ENCODE results near the gene SLIT3. TPM values are rescaled to one million over a fixed set of nuclear protein-coding genes. Genes with fewer than 3 reads are reported as not detected.

SLIT3 gene
- total RNA-seq, 1 experiment from 2014 or later: 0.92 TPM

GRCh38 chr5:168728546-168729211, 572.3 kb downstream of the SLIT3 start:
- no peak overlapping the region for H3T11ph ChIP-seq (ENCODE audit: low read length)
- WGBS (ENCODE audit: extremely low coverage, insufficient read length, low lambda C conversion rate): no CpG with 5 or more reads among the region's 1 CpG
- Mint-ChIP-seq H3K27ac (no peak overlapping the region), H3K9me3 (0 out of 5 replicates have a peak, but pooled peaks cover 0 to 4% of the 10 kb centered on the region in 2 experiments), H3K27me3 (ENCODE audit: low read depth) (peaks cover 3% of the 10 kb centered on the region), H3K4me3 (no peak overlapping the region), H3K36me3 (ENCODE audit: insufficient read depth in 1 of 3, low read depth in 3 of 3) (no peaks in the 10 kb centered on the region; a peak in 1 of 7 replicates), H3K4me1 (peaks cover 10 to 14% of the 10 kb centered on the region in 2 experiments)
- H4K20me1 ChIP-seq (ENCODE audit: control insufficient read depth, insufficient read depth, insufficient read length): peaks cover 2% of the 10 kb centered on the region
- no peak overlapping the region for H2BK15ac ChIP-seq (ENCODE audit: low read depth, low read length)
- no peaks in the 10 kb centered on the region for H3K23me2 ChIP-seq (ENCODE audit: insufficient read length, low read depth, low read length, poor library complexity, severe bottlenecking)
- no peaks in the 10 kb centered on the region for H3K79me2 ChIP-seq (ENCODE audit: insufficient read depth, low read length)
- H3K56ac ChIP-seq (ENCODE audit: insufficient read length, low read depth, low read length): no peak overlapping the region
- no peak overlapping the region for H2AK5ac ChIP-seq (ENCODE audit: insufficient read length, low read length)
- no peak for DNase-seq
- H3K23ac ChIP-seq (ENCODE audit: insufficient read length, low read depth, low read length): no peak overlapping the region
- H4K5ac ChIP-seq (ENCODE audit: insufficient read length, low read depth, low read length): no peak overlapping the region
- no peak overlapping the region for H2BK12ac ChIP-seq (ENCODE audit: insufficient read length, low read depth, low read length)
- H3K27me3 ChIP-seq (ENCODE audit: insufficient read depth, low read length): no peaks in the 10 kb centered on the region
- no peak overlapping the region for H3K18ac ChIP-seq (ENCODE audit: insufficient read length, low read depth, low read length)
- H3K14ac ChIP-seq (ENCODE audit: insufficient read depth, low read length): no peak overlapping the region
- no peak overlapping the region for H4K8ac ChIP-seq (replicated peaks; ENCODE audit: insufficient read length, low read depth, low read length)
- no peak overlapping the region for H2AFZ ChIP-seq (ENCODE audit: low read length)
- no peak overlapping the region for H4K91ac ChIP-seq (ENCODE audit: insufficient read length, low read depth, low read length)
- no peak for TF ChIP-seq CTCF (conservative IDR thresholded peaks at IDR 0.05)
- H3K79me1 ChIP-seq (ENCODE audit: insufficient read depth, low read depth, low read length, poor library complexity, severe bottlenecking): no peaks in the 10 kb centered on the region
- no peaks in the 10 kb centered on the region for H3K9me3 ChIP-seq (ENCODE audit: control insufficient read depth, low read depth, low read length)
- no peak overlapping the region for H3K9ac ChIP-seq (ENCODE audit: extremely low read depth, insufficient read length, low read length)
- no peaks in the 10 kb centered on the region for H3K4me1 ChIP-seq (ENCODE audit: insufficient read depth, low read length)
- H3K27ac ChIP-seq (ENCODE audit: insufficient read length, low read depth, low read length): no peak overlapping the region
- H2BK120ac ChIP-seq (ENCODE audit: low read depth, low read length, poor library complexity, severe bottlenecking): no peak overlapping the region
- no peak overlapping the region for H3K4ac ChIP-seq (ENCODE audit: low read depth, low read length)
- H3K4me2 ChIP-seq (ENCODE audit: insufficient read depth, insufficient read length, low read length): no peak overlapping the region
- H2BK20ac ChIP-seq (ENCODE audit: low read depth, low read length, poor library complexity, severe bottlenecking): no peak overlapping the region
- no peak overlapping the region for H2BK5ac ChIP-seq (ENCODE audit: insufficient read length, low read length)
